Measurements from ENCODE around the gene TET1.

DNA sequence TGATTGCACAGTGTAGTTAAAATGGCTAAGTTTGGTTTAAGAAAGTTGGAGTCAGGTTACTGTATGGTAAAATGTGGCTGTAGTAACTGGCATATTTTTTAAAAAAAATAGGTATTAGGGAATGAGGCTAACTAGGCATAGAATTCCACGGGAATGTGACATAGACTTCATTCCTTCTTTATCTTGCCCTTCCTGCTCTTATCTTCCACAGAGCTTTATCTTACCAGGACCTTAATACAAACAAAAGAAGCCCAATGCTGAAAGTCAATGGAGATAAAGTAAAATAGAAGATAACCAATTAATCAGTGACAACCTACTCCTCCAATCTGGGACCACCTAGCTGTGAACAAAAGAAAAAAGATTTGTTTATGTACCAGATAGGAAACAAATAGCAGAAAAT, 58.1 kb downstream of the TET1 start:
- TF ChIP-seq, protein P1, sequence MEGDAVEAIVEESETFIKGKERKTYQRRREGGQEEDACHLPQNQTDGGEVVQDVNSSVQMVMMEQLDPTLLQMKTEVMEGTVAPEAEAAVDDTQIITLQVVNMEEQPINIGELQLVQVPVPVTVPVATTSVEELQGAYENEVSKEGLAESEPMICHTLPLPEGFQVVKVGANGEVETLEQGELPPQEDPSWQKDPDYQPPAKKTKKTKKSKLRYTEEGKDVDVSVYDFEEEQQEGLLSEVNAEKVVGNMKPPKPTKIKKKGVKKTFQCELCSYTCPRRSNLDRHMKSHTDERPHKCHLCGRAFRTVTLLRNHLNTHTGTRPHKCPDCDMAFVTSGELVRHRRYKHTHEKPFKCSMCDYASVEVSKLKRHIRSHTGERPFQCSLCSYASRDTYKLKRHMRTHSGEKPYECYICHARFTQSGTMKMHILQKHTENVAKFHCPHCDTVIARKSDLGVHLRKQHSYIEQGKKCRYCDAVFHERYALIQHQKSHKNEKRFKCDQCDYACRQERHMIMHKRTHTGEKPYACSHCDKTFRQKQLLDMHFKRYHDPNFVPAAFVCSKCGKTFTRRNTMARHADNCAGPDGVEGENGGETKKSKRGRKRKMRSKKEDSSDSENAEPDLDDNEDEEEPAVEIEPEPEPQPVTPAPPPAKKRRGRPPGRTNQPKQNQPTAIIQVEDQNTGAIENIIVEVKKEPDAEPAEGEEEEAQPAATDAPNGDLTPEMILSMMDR (IDR thresholded peaks at IDR 0.05), result no peak
- no peak for TF ChIP-seq POLR2A (IDR thresholded peaks at IDR 0.05)
